Measurements from ENCODE around the gene PSME3. TPM values are rescaled to one million over a fixed set of nuclear protein-coding genes. Genes with fewer than 3 reads are reported as not detected.
"Not testable (repeated sequence)": the region's sequence is repeated elsewhere in the genome, so short reads cannot be mapped to it uniquely, and the experiment has no call there.

The PSME3 gene
- total RNA-seq, 1 donor from 2014 or later = 136 TPM

DNA sequence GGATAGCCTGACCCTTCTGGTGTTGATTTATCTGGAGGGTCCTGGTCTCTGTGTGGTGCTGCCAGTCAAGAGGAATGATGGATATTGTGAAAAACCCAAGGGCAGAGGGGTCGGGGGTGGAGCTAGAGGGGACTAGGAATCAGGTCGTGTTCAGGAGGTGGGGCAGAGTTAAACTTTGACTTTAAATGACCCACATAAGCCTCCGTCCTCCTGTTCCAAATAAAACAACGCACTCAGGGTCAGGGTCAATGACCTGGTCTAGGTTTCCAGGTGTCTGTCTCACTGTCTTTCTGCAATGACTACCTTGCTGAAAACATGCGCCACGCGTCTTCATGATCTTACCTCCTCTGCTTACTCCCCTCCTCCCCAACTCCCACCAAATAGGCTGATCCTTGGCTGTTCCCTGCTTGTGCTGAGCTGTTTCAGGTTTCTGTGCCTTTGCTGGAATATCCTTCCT is 32.5 kb downstream of the PSME3 start:
- ATAC-seq (ENCODE audit: low read depth) (no peak), DNase-seq (no peak)
- no peaks in the 10 kb centered on the region for H3K36me3 Mint-ChIP-seq (ENCODE audit: low read depth)
- intact Hi-C loops (cut with micrococcal nuclease) = no loop called here
- ChIA-PET CTCF (no interaction called here), POLR2A (no interaction called here)
- peaks cover 2% of the 10 kb centered on the region for H3K9me3 Mint-ChIP-seq
- no peak overlapping the region for H3K4me3 Mint-ChIP-seq
- no peaks in the 10 kb centered on the region for H3K4me1 Mint-ChIP-seq
- H3K27me3 Mint-ChIP-seq = peaks cover 12% of the 10 kb centered on the region
- H3K27ac Mint-ChIP-seq = no peak overlapping the region
- TF ChIP-seq, protein P1, sequence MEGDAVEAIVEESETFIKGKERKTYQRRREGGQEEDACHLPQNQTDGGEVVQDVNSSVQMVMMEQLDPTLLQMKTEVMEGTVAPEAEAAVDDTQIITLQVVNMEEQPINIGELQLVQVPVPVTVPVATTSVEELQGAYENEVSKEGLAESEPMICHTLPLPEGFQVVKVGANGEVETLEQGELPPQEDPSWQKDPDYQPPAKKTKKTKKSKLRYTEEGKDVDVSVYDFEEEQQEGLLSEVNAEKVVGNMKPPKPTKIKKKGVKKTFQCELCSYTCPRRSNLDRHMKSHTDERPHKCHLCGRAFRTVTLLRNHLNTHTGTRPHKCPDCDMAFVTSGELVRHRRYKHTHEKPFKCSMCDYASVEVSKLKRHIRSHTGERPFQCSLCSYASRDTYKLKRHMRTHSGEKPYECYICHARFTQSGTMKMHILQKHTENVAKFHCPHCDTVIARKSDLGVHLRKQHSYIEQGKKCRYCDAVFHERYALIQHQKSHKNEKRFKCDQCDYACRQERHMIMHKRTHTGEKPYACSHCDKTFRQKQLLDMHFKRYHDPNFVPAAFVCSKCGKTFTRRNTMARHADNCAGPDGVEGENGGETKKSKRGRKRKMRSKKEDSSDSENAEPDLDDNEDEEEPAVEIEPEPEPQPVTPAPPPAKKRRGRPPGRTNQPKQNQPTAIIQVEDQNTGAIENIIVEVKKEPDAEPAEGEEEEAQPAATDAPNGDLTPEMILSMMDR (IDR thresholded peaks at IDR 0.05) = no peak

DNA sequence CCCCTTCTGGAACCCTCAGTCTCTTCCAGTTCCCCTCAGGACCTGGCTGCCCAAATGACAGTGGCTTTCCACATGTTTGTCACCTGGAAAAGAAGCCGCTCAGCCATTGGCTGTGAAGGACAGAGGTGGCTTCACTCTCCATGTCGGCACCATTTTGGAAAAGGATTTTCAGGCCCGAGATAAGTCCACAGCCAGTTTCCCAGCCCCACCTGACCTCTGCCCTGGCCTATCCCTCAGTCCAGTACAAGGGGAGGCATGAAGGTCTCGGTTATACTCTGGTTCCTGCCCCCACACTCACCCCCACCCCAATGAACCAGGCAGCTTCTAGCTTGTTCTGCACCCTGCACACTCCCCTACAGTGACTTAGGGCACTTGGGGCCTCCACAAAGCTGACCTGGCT is 33.0 kb downstream of the PSME3 start:
- Mint-ChIP-seq H3K27ac (no peak overlapping the region), H3K4me1 (no peaks in the 10 kb centered on the region), H3K27me3 (peaks cover 12% of the 10 kb centered on the region), H3K4me3 (no peak overlapping the region), H3K9me3 (peaks cover 2% of the 10 kb centered on the region), H3K36me3 (ENCODE audit: low read depth) (no peaks in the 10 kb centered on the region)
- ChIA-PET POLR2A (no interaction called here), CTCF (no interaction called here)
- TF ChIP-seq, protein P1 (IDR thresholded peaks at IDR 0.05) = no peak
- no peak for DNase-seq
- intact Hi-C loops (cut with micrococcal nuclease) = no loop called here
- ATAC-seq (ENCODE audit: low read depth) = no peak

GRCh38 chr17:42866631-42867575 is 33.7 kb downstream of the PSME3 start:
- DNase-seq (no peak), ATAC-seq (ENCODE audit: low read depth) (no peak)
- H3K4me1 Mint-ChIP-seq = no peaks in the 10 kb centered on the region
- intact Hi-C loops (cut with micrococcal nuclease) = no loop called here
- ChIA-PET CTCF (no interaction called here), POLR2A (no interaction called here)
- H3K36me3 Mint-ChIP-seq (ENCODE audit: low read depth) = no peaks in the 10 kb centered on the region
- no peak overlapping the region for H3K27ac Mint-ChIP-seq
- H3K9me3 Mint-ChIP-seq = peaks cover 2% of the 10 kb centered on the region
- no peak overlapping the region for H3K4me3 Mint-ChIP-seq
- H3K27me3 Mint-ChIP-seq = peaks cover 12% of the 10 kb centered on the region
- TF ChIP-seq, protein P1 (IDR thresholded peaks at IDR 0.05) = no peak

DNA sequence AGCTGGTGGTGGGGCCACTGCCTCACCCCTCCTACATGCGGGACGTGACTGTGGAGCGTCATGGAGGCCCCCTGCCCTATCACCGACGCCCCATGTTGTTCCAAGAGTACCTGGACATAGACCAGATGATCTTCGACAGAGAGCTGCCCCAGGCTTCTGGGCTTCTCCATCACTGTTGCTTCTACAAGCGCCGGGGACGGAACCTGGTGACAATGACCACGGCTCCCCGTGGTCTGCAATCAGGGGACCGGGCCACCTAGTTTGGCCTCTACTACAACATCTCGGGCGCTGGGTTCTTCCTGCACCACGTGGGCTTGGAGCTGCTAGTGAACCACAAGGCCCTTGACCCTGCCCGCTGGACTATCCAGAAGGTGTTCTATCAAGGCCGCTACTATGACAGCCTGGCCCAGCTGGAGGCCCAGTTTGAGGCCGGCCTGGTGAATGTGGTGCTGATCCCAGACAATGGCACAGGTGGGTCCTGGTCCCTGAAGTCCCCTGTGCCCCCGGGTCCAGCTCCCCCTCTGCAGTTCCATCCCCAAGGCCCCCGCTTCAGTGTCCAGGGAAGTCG is 34.6 kb downstream of the PSME3 start:
- peaks cover 14% of the 10 kb centered on the region for H3K27me3 Mint-ChIP-seq
- ATAC-seq (ENCODE audit: low read depth); intact Hi-C loops (cut with micrococcal nuclease); H3K36me3 Mint-ChIP-seq (ENCODE audit: low read depth); CTCF ChIA-PET; H3K27ac Mint-ChIP-seq; H3K4me3 Mint-ChIP-seq; POLR2A ChIA-PET; H3K4me1 Mint-ChIP-seq; DNase-seq; H3K9me3 Mint-ChIP-seq: not testable (repeated sequence)

- no peaks in the 10 kb centered on the region for H3K4me1 Mint-ChIP-seq
- H3K36me3 Mint-ChIP-seq (ENCODE audit: low read depth) = no peaks in the 10 kb centered on the region
- no peak for ATAC-seq (ENCODE audit: low read depth)
- H3K27ac Mint-ChIP-seq = no peak overlapping the region
- POLR2A ChIA-PET = no interaction called here
- no peak for DNase-seq
- intact Hi-C loops (cut with micrococcal nuclease) = no loop called here
- H3K27me3 Mint-ChIP-seq = peaks cover 17% of the 10 kb centered on the region
- TF ChIP-seq, protein P1 (IDR thresholded peaks at IDR 0.05) = no peak
- H3K4me3 Mint-ChIP-seq = no peak overlapping the region
- CTCF ChIA-PET = no interaction called here
- peaks cover 2% of the 10 kb centered on the region for H3K9me3 Mint-ChIP-seq
Measured at GRCh38 chr17:42868338-42868737, 35.1 kb downstream of the PSME3 start.
